NCI-H2227 (cell line): ENCODE results near the gene TESK2.
"Not testable (repeated sequence)": the region's sequence is repeated elsewhere in the genome, so short reads cannot be mapped to it uniquely, and the experiment has no call there.

Source experiments
- DNase-seq: peaks from one replicate; lab custom pipeline; 2025; ENCODE audit not compliant: unreplicated experiment; lab: John Stamatoyannopoulos, UW

TESK2 gene

GRCh38 chr1:45421935-45422334 is 69.0 kb downstream of the TESK2 start:
- DNase-seq, result no peak

GRCh38 chr1:45414746-45415145 is 76.2 kb downstream of the TESK2 start:
- no peak for DNase-seq

DNA sequence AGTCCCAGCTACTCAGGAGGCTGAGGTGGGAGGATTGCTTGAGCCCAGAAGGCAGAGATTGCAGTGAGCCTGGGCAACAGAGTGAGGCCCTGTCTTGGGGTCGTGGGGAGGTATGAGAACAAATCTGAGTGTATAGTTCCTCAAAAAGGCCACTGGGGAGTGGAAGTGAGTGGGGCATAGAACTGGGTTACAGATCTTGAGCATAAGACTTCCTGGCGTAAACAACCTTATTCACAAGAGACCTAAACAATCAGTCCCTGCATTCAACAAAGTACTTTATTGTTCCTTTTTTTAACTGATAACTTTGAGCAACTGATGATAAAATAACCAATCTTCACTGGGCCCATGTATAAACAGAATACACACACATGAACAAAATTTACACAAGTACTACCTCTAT is 78.1 kb downstream of the TESK2 start:
- no peak for DNase-seq

DNA sequence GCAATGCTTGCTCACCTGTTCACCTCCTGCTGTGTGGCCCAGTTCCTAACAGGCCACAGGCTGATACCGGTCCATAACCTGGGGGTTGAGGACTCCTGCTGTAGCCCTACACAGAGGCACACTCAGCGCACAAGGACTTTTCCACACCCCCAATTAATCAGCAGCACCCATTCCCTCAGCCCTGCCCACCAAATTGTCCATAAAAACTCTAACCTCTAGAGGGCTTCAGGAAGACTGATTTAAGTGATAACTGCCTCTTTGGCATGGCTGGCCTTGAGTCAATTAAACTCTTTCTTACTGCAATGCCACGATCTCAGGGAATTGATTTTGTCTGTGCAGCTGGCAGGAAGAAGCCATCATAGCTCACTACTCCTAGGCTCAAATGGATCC is 79.5 kb downstream of the TESK2 start:
- DNase-seq, result peak; percentile 5

DNA sequence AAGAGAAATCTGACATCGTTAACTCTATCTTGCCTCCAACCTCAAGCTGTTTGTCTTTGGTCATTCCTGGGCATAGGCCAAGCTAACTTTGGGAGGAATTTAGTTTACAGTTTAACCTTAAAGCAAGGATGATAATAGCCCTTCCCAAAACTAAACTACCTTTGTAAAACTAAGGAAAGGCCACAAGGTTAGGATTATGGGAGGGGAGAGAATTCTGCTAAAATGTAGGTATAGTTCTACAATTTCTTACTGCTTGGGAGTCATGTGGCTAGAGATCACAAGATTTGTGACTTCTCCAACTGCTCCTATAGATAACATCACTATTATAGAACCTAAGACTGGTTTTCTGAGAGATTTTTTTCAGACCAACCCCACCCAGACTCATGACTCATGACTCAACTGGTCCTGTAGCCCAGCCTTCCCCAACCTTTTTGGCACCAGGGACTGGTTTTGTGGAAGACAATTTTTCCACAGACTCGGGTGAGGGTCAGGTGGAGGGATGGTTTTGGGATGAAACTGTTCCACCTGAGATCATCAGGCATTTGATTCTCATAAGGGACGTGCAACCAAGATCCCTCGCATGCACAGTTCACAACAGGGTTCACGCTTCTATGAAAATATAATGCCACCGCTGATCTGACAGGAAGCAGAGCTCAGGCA is 80.0 kb downstream of the TESK2 start:
- no peak for DNase-seq

- DNase-seq, result no peak
Observed at GRCh38 chr1:45409276-45409675, 81.7 kb downstream of the TESK2 start.

- no peak for DNase-seq
Observed at GRCh38 chr1:45407629-45408287, 83.2 kb downstream of the TESK2 start.

DNA sequence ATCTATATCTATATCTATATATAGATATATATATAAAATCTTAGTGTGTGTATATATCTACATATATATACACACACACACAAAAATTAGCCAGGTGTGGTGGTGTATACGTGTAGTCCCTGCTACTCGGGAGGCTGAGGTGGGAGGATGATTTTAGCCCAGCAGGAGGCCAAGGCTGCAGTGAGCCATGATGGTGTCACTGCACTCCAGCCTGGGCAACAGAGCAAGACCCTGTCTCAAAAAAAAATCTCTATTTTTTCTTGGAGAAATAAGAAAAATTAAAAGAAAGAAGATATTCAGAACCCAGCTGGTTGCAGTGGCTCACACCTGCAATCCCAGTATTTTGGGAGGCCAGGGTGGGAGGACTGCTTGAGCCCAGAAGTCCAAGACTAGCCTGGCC is 85.3 kb downstream of the TESK2 start:
- no peak for DNase-seq

DNA sequence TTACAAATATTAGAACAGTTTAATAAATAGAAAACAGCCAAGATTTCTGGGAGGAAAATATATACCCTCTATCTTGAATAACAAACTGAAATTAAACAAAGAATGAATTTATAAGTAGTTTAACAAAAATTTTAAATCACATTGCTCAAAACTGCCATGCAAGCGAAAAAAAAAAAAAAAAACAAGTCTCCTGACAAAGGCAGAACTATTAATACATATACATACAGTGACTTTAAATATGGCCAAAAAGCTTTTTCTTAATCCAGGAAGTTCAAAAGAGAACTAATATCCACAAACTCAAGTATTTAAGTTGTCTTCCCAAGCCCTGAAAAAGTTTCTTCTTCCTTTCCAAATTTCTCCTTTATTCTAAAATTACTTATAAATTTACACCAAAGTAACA is 87.2 kb downstream of the TESK2 start:
- DNase-seq, result no peak

GRCh38 chr1:45403298-45403697 is 87.7 kb downstream of the TESK2 start:
- no peak for DNase-seq

GRCh38 chr1:45401524-45401923 is 89.4 kb downstream of the TESK2 start:
- DNase-seq, result no peak

DNA sequence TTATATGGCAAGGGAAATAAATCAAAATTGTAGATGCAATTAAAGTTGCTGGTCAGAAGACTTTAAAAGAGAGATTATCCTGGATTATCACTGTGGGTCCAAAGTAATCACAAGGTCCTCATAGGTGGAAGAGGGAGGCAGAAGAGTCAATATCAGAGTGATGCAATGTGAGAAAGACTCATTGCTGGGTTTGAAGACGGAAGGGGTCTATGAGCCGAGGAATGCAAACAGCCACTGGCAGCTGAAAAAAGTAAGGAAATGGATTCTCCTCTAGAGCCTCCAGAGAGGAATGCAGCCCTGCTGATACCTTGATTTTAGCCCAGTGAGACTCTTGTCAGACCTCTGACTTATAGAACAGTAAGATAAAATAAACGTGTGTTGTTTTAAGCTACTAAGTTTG is 90.9 kb downstream of the TESK2 start:
- no peak for DNase-seq

DNA sequence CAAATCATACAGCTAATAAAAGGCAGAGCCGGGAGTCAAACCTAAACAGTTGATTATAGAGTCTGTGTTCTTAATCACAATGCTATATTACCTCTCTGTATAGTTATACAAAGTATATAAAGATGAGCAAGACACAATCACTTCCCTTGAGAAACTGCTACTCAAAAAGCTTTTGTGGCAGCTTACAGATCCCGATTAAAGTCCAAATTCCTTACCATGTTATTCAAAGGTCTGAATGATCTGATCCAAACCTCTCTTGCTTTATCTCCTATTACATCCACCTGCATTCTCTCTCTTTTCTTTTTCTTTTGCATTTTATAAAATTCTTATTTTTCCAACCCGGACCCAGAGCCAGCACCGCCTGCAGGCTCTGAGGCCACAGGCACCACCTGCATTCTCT is 93.7 kb downstream of the TESK2 start:
- DNase-seq, result no peak

DNA sequence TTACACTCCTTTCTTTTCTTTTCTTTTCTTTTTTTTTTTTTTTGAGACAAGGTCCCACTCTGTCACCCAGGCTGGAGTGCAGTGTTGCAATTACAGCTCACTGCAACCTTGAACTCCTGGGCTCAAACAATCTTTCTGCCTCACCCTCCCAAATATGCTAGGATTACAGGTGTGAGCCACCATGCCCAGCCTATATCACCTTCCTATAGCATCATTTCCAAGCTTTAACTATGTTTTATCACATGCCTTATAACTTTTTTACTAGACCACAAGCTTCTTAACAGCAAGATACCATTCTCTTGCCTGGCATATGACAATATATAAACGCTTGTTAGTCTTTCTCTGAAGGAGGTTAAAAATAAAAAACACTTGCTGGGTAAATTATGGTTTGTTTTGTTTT is 95.4 kb downstream of the TESK2 start:
- no peak for DNase-seq

DNA sequence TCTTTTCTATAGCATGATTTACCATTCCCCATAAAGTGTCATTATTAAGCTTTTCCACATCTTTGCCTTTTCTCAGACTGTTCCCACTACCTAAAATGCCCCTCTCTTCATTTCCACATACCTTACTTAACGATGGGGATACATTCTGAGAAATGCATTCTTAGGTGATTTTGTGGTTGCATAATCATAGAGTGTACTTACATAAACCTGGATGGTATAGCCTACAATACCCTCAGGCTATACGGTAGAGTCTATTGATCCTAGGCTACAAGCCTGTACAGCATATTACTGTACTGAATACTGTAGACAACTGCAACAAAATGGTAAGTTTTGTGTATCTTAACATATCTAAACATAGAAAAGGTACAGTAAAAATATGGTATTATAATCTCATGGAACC is 95.9 kb downstream of the TESK2 start:
- no peak for DNase-seq

- no peak for DNase-seq
Observed at GRCh38 chr1:45394342-45394741, 96.6 kb downstream of the TESK2 start.

- no peak for DNase-seq
Observed at GRCh38 chr1:45393718-45394302, 97.2 kb downstream of the TESK2 start.

- no peak for DNase-seq
Observed at GRCh38 chr1:45386219-45386618, 104.7 kb downstream of the TESK2 start.

DNA sequence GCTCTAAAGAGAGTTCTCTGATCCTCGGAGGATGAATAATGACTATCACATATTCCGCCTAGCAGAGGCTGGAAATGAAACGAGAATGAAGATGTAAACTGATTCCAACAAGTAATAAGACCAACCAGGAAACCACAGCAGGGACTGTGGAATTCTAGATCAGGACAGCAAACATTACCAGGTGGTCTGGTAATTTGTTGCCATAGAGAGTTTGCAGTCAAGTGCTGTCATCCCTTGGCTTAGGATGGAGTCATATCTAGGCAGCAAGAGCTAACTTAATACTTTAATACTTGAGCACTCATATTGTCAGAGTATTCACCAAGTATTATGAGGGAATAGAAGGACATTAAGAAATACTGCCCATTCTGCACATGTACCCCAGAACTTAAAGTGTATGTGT is 105.7 kb downstream of the TESK2 start:
- DNase-seq, result no peak

DNA sequence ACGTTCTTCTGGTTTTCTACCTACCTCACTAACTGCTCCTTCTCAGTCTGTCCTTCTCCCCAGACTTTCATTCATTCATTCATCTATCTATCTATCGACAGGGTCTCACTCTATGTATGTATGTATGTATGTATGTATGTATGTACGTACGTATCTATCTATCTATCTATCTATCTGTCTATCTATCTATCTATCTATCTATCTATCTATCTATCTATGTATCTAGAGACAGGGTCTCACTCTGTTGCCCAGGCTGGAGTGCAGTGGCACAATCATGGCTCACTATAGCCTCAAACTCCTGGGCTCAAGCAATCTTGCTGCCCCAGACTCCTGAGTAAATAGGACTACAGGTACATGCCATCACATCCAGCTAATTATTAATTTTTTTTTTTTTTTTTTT is 106.8 kb downstream of the TESK2 start:
- DNase-seq, result not testable (repeated sequence)

DNA sequence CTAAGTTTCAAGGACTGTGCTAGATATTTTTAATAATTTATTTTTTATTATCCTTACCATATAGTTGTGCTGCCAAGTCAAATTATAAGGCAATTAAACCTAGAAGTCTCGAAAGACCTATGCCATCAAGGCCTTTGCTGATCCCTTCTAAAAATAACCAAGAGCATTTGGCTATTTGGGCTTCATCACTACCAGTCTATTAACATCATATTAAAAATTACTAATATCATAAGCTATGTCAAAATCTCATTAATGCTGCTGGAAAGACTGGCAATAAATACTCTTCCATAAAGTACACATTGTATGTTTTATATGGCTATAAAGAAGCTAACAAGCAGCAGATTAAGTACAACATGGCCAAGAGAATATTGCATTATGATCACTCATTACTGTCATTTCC is 107.8 kb downstream of the TESK2 start:
- DNase-seq, result no peak

GRCh38 chr1:45381243-45381642 is 109.7 kb downstream of the TESK2 start:
- no peak for DNase-seq

- DNase-seq, result no peak
Observed at GRCh38 chr1:45380730-45381129, 110.2 kb downstream of the TESK2 start.
